NCI-H510A treated with DMSO at 0.1 percent for 48 hours (cell line): ENCODE measurements around the gene VAMP8.
"Not testable (repeated sequence)": the region's sequence is repeated elsewhere in the genome, so short reads cannot be mapped to it uniquely, and the experiment has no call there.

ENCODE experiments used
- DNase-seq: peaks from one replicate; lab custom pipeline; 2025; lab: John Stamatoyannopoulos, UW

Gene VAMP8

GRCh38 chr2:85577386-85578242 lies at the start of gene VAMP8:
TSS of gene VAMP8 (plus strand) at chr2:85577586. CDS start at chr2:85577647, 61 bp downstream.
- DNase-seq: peak; percentile 86

- DNase-seq: no peak
Measured at GRCh38 chr2:85527787-85528186, 49.6 kb upstream of the VAMP8 start.

- DNase-seq: no peak
Measured at GRCh38 chr2:85528355-85528754, 49.0 kb upstream of the VAMP8 start.

GRCh38 chr2:85529809-85530208 lies 47.6 kb upstream of the VAMP8 start:
- no peak for DNase-seq

GRCh38 chr2:85531589-85531988 lies 45.8 kb upstream of the VAMP8 start:
- DNase-seq: no peak

- DNase-seq: no peak
Measured at GRCh38 chr2:85534099-85534498, 43.3 kb upstream of the VAMP8 start.

GRCh38 chr2:85534881-85535280 lies 42.5 kb upstream of the VAMP8 start:
- no peak for DNase-seq

- no peak for DNase-seq
Measured at GRCh38 chr2:85536479-85536878, 40.9 kb upstream of the VAMP8 start.

GRCh38 chr2:85537600-85538506 lies 39.5 kb upstream of the VAMP8 start:
- DNase-seq: peak; percentile 72

- peak; percentile 88 for DNase-seq
Measured at GRCh38 chr2:85538507-85539360, 38.7 kb upstream of the VAMP8 start, which contains the start of gene MAT2A. TSS of gene MAT2A (plus strand) at chr2:85539168. CDS start at chr2:85539288, 120 bp downstream.

- DNase-seq: no peak
Measured at GRCh38 chr2:85539361-85540132, 37.8 kb upstream of the VAMP8 start.

- DNase-seq: no peak
Measured at GRCh38 chr2:85540133-85540648, 37.2 kb upstream of the VAMP8 start.

GRCh38 chr2:85541262-85541661 lies 36.1 kb upstream of the VAMP8 start:
- no peak for DNase-seq

GRCh38 chr2:85541753-85542457 lies 35.5 kb upstream of the VAMP8 start:
- DNase-seq: no peak

GRCh38 chr2:85542777-85543176 lies 34.6 kb upstream of the VAMP8 start:
- DNase-seq: no peak

GRCh38 chr2:85544254-85544691 lies 33.1 kb upstream of the VAMP8 start:
- not testable (repeated sequence) for DNase-seq

- DNase-seq: not testable (repeated sequence)
Measured at GRCh38 chr2:85544915-85545779, 32.2 kb upstream of the VAMP8 start.

- no peak for DNase-seq
Measured at GRCh38 chr2:85545780-85546240, 31.6 kb upstream of the VAMP8 start.
